ENCODE data around the gene ACIN1.
A peak's percentile ranks its signal among the peaks of the same experiment; 100 is the strongest.

DNA sequence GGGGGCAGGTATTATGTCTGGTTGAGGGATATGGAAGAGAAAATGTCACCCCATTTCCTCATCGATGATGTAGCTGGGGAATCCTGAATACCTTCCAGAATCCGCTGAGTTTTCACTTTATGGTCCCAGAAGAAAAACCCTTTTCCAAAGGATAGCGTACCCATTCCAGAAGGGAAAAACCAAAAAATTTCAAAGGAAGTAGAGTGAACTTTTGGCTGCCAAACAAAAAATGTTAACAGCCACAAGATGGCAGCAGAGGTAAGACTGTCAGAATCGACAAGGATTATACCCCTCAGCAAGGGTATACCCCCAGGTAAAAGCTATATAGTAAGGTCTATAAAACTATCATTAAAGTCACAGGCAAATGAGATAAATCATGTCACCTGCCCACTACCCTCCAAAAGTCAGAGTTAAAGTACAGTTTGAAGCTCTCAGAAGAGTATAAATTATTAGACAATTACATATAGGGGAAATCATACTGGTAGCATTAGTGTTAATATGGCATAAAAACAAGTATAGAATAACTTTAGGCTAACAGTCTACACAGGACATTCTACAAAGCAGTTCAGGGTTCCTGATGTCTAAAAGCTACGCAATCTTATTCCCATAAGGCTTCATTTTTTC is 18.0 kb downstream of the ACIN1 start:
- TF ChIP-seq, protein P1, sequence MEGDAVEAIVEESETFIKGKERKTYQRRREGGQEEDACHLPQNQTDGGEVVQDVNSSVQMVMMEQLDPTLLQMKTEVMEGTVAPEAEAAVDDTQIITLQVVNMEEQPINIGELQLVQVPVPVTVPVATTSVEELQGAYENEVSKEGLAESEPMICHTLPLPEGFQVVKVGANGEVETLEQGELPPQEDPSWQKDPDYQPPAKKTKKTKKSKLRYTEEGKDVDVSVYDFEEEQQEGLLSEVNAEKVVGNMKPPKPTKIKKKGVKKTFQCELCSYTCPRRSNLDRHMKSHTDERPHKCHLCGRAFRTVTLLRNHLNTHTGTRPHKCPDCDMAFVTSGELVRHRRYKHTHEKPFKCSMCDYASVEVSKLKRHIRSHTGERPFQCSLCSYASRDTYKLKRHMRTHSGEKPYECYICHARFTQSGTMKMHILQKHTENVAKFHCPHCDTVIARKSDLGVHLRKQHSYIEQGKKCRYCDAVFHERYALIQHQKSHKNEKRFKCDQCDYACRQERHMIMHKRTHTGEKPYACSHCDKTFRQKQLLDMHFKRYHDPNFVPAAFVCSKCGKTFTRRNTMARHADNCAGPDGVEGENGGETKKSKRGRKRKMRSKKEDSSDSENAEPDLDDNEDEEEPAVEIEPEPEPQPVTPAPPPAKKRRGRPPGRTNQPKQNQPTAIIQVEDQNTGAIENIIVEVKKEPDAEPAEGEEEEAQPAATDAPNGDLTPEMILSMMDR (IDR thresholded peaks at IDR 0.05; ENCODE audit: low read length): peak; percentile 65
- no peak for TF ChIP-seq EZH2 (IDR thresholded peaks at IDR 0.05; ENCODE audit: borderline replicate concordance, low read length)

All from OCI-LY1 (cell line).